H9 (cell line): Measurements from ENCODE around the gene HOXD8. TPM values are rescaled to one million over a fixed set of nuclear protein-coding genes. Genes with fewer than 3 reads are reported as not detected.

ENCODE experiments used
- DNase-seq: peaks from one replicate; pipeline ENCODE4 v3.0.0-alpha.2; 2017
- H2AFZ ChIP-seq: one replicate; pipeline ENCODE4 v1.6.1; 2013; ENCODE audit warnings: mild to moderate bottlenecking, low read length, control low read depth, moderate library complexity
- H2AK5ac ChIP-seq: 2 replicates; pipeline ENCODE4 v1.6.1; 2013; ENCODE audit warnings: low read length, control low read depth, mixed read lengths; ENCODE audit not compliant: insufficient read length
- H2BK120ac ChIP-seq: one replicate; pipeline ENCODE4 v1.6.1; 2013; ENCODE audit warnings: low read depth, mild to moderate bottlenecking, low read length, control low read depth, inconsistent platforms; ENCODE audit not compliant: poor library complexity, severe bottlenecking
- H2BK12ac ChIP-seq: 2 replicates; pipeline ENCODE4 v1.6.1; 2013; ENCODE audit warnings: low read length, control low read depth, mixed read lengths, low read depth; ENCODE audit not compliant: insufficient read length
- H2BK15ac ChIP-seq: 2 replicates; pipeline ENCODE4 v1.6.1; 2013; ENCODE audit warnings: low read depth, low read length, control low read depth
- H2BK20ac ChIP-seq: one replicate; pipeline ENCODE4 v1.6.1; 2013; ENCODE audit warnings: low read depth, mild to moderate bottlenecking, low read length, control low read depth, inconsistent platforms; ENCODE audit not compliant: poor library complexity, severe bottlenecking
- H2BK5ac ChIP-seq: 2 replicates; pipeline ENCODE4 v1.6.1; 2013; ENCODE audit warnings: low read length, control low read depth, mixed read lengths; ENCODE audit not compliant: insufficient read length
- H3K14ac ChIP-seq: 2 replicates; pipeline ENCODE4 v1.6.1; 2013; ENCODE audit warnings: low read length, control low read depth; ENCODE audit not compliant: insufficient read depth
- H3K18ac ChIP-seq: 2 replicates; pipeline ENCODE4 v1.6.1; 2013; ENCODE audit warnings: low read depth, mild to moderate bottlenecking, mixed read lengths, low read length, control low read depth; ENCODE audit not compliant: insufficient read length
- H3K23ac ChIP-seq: 2 replicates; pipeline ENCODE4 v1.6.1; 2013; ENCODE audit warnings: low read length, control low read depth, mixed read lengths, low read depth; ENCODE audit not compliant: insufficient read length
- H3K23me2 ChIP-seq: 2 replicates; pipeline ENCODE4 v1.6.1; 2013; ENCODE audit warnings: low read depth, mild to moderate bottlenecking, mixed read lengths, low read length, control low read depth; ENCODE audit not compliant: insufficient read length, poor library complexity, severe bottlenecking
- H3K27ac ChIP-seq: 2 replicates; pipeline ENCODE4 v1.5.1; 2013; ENCODE audit warnings: low read length, control low read depth, mixed read lengths, low read depth; ENCODE audit not compliant: insufficient read length
- H3K27me3 ChIP-seq: 2 replicates; pipeline ENCODE4 v1.6.1; 2013; ENCODE audit warnings: low read length, control low read depth, inconsistent platforms; ENCODE audit not compliant: insufficient read depth
- H3K4ac ChIP-seq: 2 replicates; pipeline ENCODE4 v1.6.1; 2013; ENCODE audit warnings: low read depth, mild to moderate bottlenecking, control low read depth, inconsistent platforms, low read length, moderate library complexity
- H3K4me1 ChIP-seq: 2 replicates; pipeline ENCODE4 v1.6.1; 2013; ENCODE audit warnings: low read length, control low read depth, inconsistent platforms; ENCODE audit not compliant: insufficient read depth
- H3K4me2 ChIP-seq: 2 replicates; pipeline ENCODE4 v1.6.1; 2013; ENCODE audit warnings: low read length, control low read depth, mixed read lengths; ENCODE audit not compliant: insufficient read length, insufficient read depth
- H3K56ac ChIP-seq: 2 replicates; pipeline ENCODE4 v1.6.1; 2013; ENCODE audit warnings: low read depth, mild to moderate bottlenecking, mixed read lengths, low read length, control low read depth; ENCODE audit not compliant: insufficient read length
- H3K79me1 ChIP-seq: 2 replicates; pipeline ENCODE4 v1.6.1; 2013; ENCODE audit warnings: low read depth, mild to moderate bottlenecking, moderate library complexity, low read length, control low read depth, inconsistent platforms; ENCODE audit not compliant: insufficient read depth, poor library complexity, severe bottlenecking
- H3K79me2 ChIP-seq: 2 replicates; pipeline ENCODE4 v1.6.1; 2013; ENCODE audit warnings: low read length, control low read depth, inconsistent platforms; ENCODE audit not compliant: insufficient read depth
- H3K9ac ChIP-seq: 2 replicates; pipeline ENCODE4 v1.6.1; 2013; ENCODE audit warnings: low read length, control low read depth, mixed read lengths; ENCODE audit not compliant: insufficient read length; ENCODE audit errors: extremely low read depth
- H3K9me3 ChIP-seq: one replicate; pipeline ENCODE4 v1.6.1; 2013; ENCODE audit warnings: low read depth, low read length, inconsistent platforms; ENCODE audit not compliant: control insufficient read depth
- H3T11ph ChIP-seq: one replicate; pipeline ENCODE4 v1.6.1; 2013; ENCODE audit warnings: mild to moderate bottlenecking, low read length, control low read depth, inconsistent platforms
- H4K20me1 ChIP-seq: one replicate; pipeline ENCODE4 v1.6.1; 2013; ENCODE audit not compliant: control insufficient read depth, insufficient read length, insufficient read depth
- H4K5ac ChIP-seq: 2 replicates; pipeline ENCODE4 v1.6.1; 2013; ENCODE audit warnings: low read depth, mild to moderate bottlenecking, mixed read lengths, low read length, control low read depth; ENCODE audit not compliant: insufficient read length
- H4K8ac ChIP-seq: replicated peaks from 2 replicates; pipeline ENCODE4 v1.6.1; 2013; ENCODE audit warnings: low read length, control low read depth, mixed read lengths, low read depth; ENCODE audit not compliant: insufficient read length
- H4K91ac ChIP-seq: 2 replicates; pipeline ENCODE4 v1.6.1; 2013; ENCODE audit warnings: low read depth, mild to moderate bottlenecking, moderate library complexity, mixed read lengths, low read length, control low read depth; ENCODE audit not compliant: insufficient read length
- H3K27ac Mint-ChIP-seq, 3 experiments: 2 replicates in 2 of 3; 3 replicates in 1 of 3; pipeline ENCODE4 v1.8.0; 2020 to 2021; ENCODE audit warnings: mixed read lengths in 3 of 3, mild to moderate bottlenecking in 1 of 3, moderate library complexity in 1 of 3
- H3K27me3 Mint-ChIP-seq: 2 replicates; pipeline ENCODE4 v1.8.0; 2021; ENCODE audit warnings: low read depth, mild to moderate bottlenecking, moderate library complexity, mixed read lengths
- H3K36me3 Mint-ChIP-seq, 3 experiments: 2 replicates in 2 of 3; 3 replicates in 1 of 3; pipeline ENCODE4 v1.8.0; 2020 to 2021; ENCODE audit warnings: low read depth in 3 of 3, mixed read lengths in 3 of 3; ENCODE audit not compliant: insufficient read depth in 1 of 3
- H3K4me1 Mint-ChIP-seq, 2 experiments: 2 replicates each; pipeline ENCODE4 v1.8.0; 2020; ENCODE audit warnings: mixed read lengths in 2 of 2
- H3K4me3 Mint-ChIP-seq, 2 experiments: 2 replicates in 1 of 2; 3 replicates in 1 of 2; pipeline ENCODE4 v1.8.0; 2020 to 2021; ENCODE audit warnings: mild to moderate bottlenecking in 2 of 2, mixed read lengths in 2 of 2, moderate library complexity in 1 of 2
- H3K9me3 Mint-ChIP-seq, 2 experiments: 2 replicates in 1 of 2; 3 replicates in 1 of 2; pipeline ENCODE4 v1.8.0; 2020; ENCODE audit warnings: mild to moderate bottlenecking in 2 of 2, mixed read lengths in 2 of 2, moderate library complexity in 1 of 2
- WGBS: extraction: QIAGEN DNeasy Blood & Tissue Kit; methylation state at CpG from one replicate; pipeline ENCODE4 v1.1.7; 2013; ENCODE audit warnings: missing lambda C conversion rate, low lambda C conversion rate, mixed read lengths; ENCODE audit not compliant: insufficient read length; ENCODE audit errors: extremely low coverage; 5-methylcytosine and 5-hydroxymethylcytosine counted together
- total RNA-seq: library from RNA; stranded (reverse); gene quantifications from 2 replicates; pipeline ENCODE4 v1.2.1, GENCODE V29; 2021
- TF ChIP-seq, protein P1 (sequence below): fragments of 200-600 bp; sonication (generic); conservative IDR thresholded peaks from 3 replicates; pipeline ENCODE4 v1.8.0; 2021; ENCODE audit warnings: antibody characterized with exemption, mild to moderate bottlenecking

Gene HOXD8
- total RNA-seq, 1 experiment from 2014 or later, result not detected

DNA sequence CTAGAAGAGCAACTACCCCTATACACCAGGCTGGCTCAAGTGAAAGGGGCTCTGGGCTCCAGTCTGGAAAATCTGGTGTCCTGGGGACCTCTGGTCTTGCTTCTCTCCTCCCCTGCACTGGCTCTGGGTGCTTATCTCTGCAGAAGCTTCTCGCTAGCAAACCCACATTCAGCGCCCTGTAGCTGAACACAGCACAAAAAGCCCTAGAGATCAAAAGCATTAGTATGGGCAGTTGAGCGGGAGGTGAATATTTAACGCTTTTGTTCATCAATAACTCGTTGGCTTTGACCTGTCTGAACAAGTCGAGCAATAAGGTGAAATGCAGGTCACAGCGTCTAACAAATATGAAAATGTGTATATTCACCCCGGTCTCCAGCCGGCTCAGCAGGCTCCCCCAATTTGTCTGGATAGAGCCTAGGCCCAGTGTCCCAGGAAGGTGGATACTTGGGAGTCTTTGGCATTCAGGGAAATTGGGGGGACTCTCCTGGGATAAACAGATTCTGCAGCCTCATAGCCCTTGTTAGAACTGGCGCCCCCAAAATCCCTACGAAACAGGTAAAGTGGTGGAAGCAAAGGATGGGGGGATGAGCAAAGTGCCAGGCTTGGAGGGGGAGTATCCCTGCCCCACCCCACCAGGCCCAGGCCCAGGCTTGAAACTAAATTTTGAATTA lies 19.4 kb downstream of the HOXD8 start:
- no peak overlapping the region for H2BK20ac ChIP-seq
- H3K23me2 ChIP-seq, result no peaks in the 10 kb centered on the region
- H2AK5ac ChIP-seq, result no peak overlapping the region
- H3K79me1 ChIP-seq, result no peaks in the 10 kb centered on the region
- H2BK15ac ChIP-seq, result no peak overlapping the region
- H3K79me2 ChIP-seq, result no peaks in the 10 kb centered on the region
- H3K4ac ChIP-seq, result no peak overlapping the region
- H3K18ac ChIP-seq, result no peak overlapping the region
- WGBS, result no CpG with 5 or more reads among the region's 11 CpGs
- no peaks in the 10 kb centered on the region; the same call in 1 of the 2 replicates for H3K4me1 ChIP-seq
- H2BK12ac ChIP-seq, result no peak overlapping the region
- no peak overlapping the region for H3K4me2 ChIP-seq
- peaks cover 96% of the 10 kb centered on the region for H3K27me3 ChIP-seq
- H3K36me3 Mint-ChIP-seq, result no peaks in the 10 kb centered on the region; a peak in 1 of 7 replicates
- H2BK5ac ChIP-seq, result no peak overlapping the region
- no peak for DNase-seq
- H2BK120ac ChIP-seq, result no peak overlapping the region
- H3K9me3 Mint-ChIP-seq, result peaks cover 3 to 8% of the 10 kb centered on the region in 2 experiments; a peak in 3 of 5 replicates
- H3K4me3 Mint-ChIP-seq, result no peak overlapping the region
- H4K8ac ChIP-seq, result no peak overlapping the region
- TF ChIP-seq, protein P1, sequence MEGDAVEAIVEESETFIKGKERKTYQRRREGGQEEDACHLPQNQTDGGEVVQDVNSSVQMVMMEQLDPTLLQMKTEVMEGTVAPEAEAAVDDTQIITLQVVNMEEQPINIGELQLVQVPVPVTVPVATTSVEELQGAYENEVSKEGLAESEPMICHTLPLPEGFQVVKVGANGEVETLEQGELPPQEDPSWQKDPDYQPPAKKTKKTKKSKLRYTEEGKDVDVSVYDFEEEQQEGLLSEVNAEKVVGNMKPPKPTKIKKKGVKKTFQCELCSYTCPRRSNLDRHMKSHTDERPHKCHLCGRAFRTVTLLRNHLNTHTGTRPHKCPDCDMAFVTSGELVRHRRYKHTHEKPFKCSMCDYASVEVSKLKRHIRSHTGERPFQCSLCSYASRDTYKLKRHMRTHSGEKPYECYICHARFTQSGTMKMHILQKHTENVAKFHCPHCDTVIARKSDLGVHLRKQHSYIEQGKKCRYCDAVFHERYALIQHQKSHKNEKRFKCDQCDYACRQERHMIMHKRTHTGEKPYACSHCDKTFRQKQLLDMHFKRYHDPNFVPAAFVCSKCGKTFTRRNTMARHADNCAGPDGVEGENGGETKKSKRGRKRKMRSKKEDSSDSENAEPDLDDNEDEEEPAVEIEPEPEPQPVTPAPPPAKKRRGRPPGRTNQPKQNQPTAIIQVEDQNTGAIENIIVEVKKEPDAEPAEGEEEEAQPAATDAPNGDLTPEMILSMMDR, result no peak
- peaks cover 100% of the 10 kb centered on the region for H3K27me3 Mint-ChIP-seq
- H4K91ac ChIP-seq, result no peak overlapping the region
- H3T11ph ChIP-seq, result no peak overlapping the region
- no peak overlapping the region for H2AFZ ChIP-seq
- no peak overlapping the region for H3K56ac ChIP-seq
- no peak overlapping the region for H3K9ac ChIP-seq
- no peak overlapping the region for H3K27ac ChIP-seq
- H3K14ac ChIP-seq, result no peak overlapping the region
- H4K20me1 ChIP-seq, result no peaks in the 10 kb centered on the region
- no peak overlapping the region for H4K5ac ChIP-seq
- no peak overlapping the region for H3K27ac Mint-ChIP-seq
- H3K4me1 Mint-ChIP-seq, result peaks cover 2 to 21% of the 10 kb centered on the region in 2 experiments; a peak in 3 of 4 replicates
- H3K9me3 ChIP-seq, result no peaks in the 10 kb centered on the region
- no peak overlapping the region for H3K23ac ChIP-seq
